ENCODE measurements around the gene ENPEP. TPM values are rescaled to one million over a fixed set of nuclear protein-coding genes. Genes with fewer than 3 reads are reported as not detected.
A peak's percentile ranks its signal among the peaks of the same experiment; 100 is the strongest.

The ENPEP gene
- total RNA-seq, 1 experiment from 2014 or later, result not detected

DNA sequence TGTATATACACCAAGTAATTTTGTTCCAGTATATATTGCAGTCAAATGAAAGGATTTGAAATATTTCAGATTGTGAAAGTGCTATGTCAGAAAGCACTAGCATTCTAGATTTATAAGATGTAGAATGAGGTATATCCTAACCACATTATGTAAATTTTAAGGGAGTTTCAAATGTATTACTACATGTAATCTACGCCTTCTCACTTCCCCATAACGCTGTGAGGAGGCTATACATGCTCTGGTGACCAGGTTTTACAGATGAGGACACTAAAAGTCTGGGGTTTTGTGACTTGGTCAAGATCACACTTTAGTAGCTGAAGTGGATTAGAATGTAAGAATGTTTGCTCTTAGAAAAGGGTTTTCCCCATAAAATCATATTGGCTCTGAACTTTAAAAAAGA lies 8.1 kb downstream of the ENPEP start:
- intact Hi-C loops (cut with micrococcal nuclease), result no loop called here
- DNase-seq, result no peak
- Histone ChIP-seq H3K4me2 (ENCODE audit: low read length) (no peak overlapping the region), H3K9ac (ENCODE audit: low read length) (no peak overlapping the region), H3K9me3 (ENCODE audit: low read length) (no peaks in the 10 kb centered on the region), H3K9me2 (replicated peaks; ENCODE audit: low read length) (no peaks in the 10 kb centered on the region), H3K27ac (ENCODE audit: low read length) (no peak overlapping the region), H3K4me1 (ENCODE audit: insufficient read depth, low read length) (peaks cover 13% of the 10 kb centered on the region), H3K27me3 (ENCODE audit: low read length) (no peaks in the 10 kb centered on the region), H3K4me3 (ENCODE audit: low read length) (no peak overlapping the region), H2AFZ (ENCODE audit: low read length) (no peak overlapping the region), H4K20me1 (ENCODE audit: low read length) (no peaks in the 10 kb centered on the region), H3K79me2 (ENCODE audit: low read length) (no peaks in the 10 kb centered on the region), H3K36me3 (ENCODE audit: low read depth, low read length) (no peaks in the 10 kb centered on the region), H3F3A (ENCODE audit: low read length, unreplicated experiment) (no peaks in the 10 kb centered on the region)
- ChIA-PET POLR2A (ENCODE audit: unreplicated experiment) (no interaction called here), CTCF (no interaction called here)
- no TSS peak for BruUV-seq (replicated peaks)
- no peak for TF ChIP-seq EZH2 (IDR thresholded peaks at IDR 0.05; ENCODE audit: low read length, unreplicated experiment)
- TF ChIP-seq EZH2phosphoT487 (IDR thresholded peaks at IDR 0.05; ENCODE audit: borderline replicate concordance, low read length), result no peak
- TF ChIP-seq, protein P1, sequence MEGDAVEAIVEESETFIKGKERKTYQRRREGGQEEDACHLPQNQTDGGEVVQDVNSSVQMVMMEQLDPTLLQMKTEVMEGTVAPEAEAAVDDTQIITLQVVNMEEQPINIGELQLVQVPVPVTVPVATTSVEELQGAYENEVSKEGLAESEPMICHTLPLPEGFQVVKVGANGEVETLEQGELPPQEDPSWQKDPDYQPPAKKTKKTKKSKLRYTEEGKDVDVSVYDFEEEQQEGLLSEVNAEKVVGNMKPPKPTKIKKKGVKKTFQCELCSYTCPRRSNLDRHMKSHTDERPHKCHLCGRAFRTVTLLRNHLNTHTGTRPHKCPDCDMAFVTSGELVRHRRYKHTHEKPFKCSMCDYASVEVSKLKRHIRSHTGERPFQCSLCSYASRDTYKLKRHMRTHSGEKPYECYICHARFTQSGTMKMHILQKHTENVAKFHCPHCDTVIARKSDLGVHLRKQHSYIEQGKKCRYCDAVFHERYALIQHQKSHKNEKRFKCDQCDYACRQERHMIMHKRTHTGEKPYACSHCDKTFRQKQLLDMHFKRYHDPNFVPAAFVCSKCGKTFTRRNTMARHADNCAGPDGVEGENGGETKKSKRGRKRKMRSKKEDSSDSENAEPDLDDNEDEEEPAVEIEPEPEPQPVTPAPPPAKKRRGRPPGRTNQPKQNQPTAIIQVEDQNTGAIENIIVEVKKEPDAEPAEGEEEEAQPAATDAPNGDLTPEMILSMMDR (conservative IDR thresholded peaks at IDR 0.05; ENCODE audit: low read depth, low read length), result no peak
- ATAC-seq, result no peak

DNA sequence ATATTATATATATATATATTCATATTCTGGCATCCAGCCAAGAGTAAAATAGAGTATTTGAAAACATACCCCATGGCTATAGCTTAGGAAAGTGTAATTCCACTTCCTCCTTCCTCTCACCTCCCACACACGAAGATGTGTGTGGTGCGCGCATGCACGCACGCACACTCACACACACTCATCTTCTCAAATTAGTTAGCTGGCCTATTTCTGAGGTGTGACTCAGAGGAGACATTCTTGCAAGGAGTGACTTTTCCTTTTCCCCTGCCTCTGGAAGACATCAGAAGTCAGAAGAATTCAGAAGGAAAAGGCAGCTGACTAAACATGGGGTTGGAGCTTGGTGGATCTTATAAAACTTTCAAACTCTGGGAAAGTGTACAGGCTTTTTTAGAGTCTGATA lies 8.8 kb downstream of the ENPEP start:
- DNase-seq (peak; percentile 58), ATAC-seq (peak; percentile 49)
- H3K79me2 ChIP-seq (ENCODE audit: low read length), result no peaks in the 10 kb centered on the region
- BruUV-seq (replicated peaks), result no TSS peak
- H3K4me3 ChIP-seq (ENCODE audit: low read length), result no peak overlapping the region
- H3K27ac ChIP-seq (ENCODE audit: low read length), result no peak overlapping the region
- CTCF ChIA-PET, result no interaction called here
- intact Hi-C loops (cut with micrococcal nuclease), result no loop called here
- H3K27me3 ChIP-seq (ENCODE audit: low read length), result no peaks in the 10 kb centered on the region
- H3K9me3 ChIP-seq (ENCODE audit: low read length), result no peaks in the 10 kb centered on the region
- no peak overlapping the region for H2AFZ ChIP-seq (ENCODE audit: low read length)
- no peak overlapping the region for H3K9ac ChIP-seq (ENCODE audit: low read length)
- H3K4me2 ChIP-seq (ENCODE audit: low read length), result peak overlapping the region; percentile 44; the same call in 1 of the 2 replicates
- no peaks in the 10 kb centered on the region for H4K20me1 ChIP-seq (ENCODE audit: low read length)
- no peaks in the 10 kb centered on the region for H3K9me2 ChIP-seq (replicated peaks; ENCODE audit: low read length)
- H3K36me3 ChIP-seq (ENCODE audit: low read depth, low read length), result no peaks in the 10 kb centered on the region
- POLR2A ChIA-PET (ENCODE audit: unreplicated experiment), result no interaction called here
- peaks cover 13% of the 10 kb centered on the region for H3K4me1 ChIP-seq (ENCODE audit: insufficient read depth, low read length)
- H3F3A ChIP-seq (ENCODE audit: low read length, unreplicated experiment), result no peaks in the 10 kb centered on the region
- TF ChIP-seq EZH2phosphoT487 (IDR thresholded peaks at IDR 0.05; ENCODE audit: borderline replicate concordance, low read length) (no peak), EZH2 (IDR thresholded peaks at IDR 0.05; ENCODE audit: low read length, unreplicated experiment) (no peak)
- TF ChIP-seq, protein P1 (conservative IDR thresholded peaks at IDR 0.05; ENCODE audit: low read depth, low read length), result no peak

DNA sequence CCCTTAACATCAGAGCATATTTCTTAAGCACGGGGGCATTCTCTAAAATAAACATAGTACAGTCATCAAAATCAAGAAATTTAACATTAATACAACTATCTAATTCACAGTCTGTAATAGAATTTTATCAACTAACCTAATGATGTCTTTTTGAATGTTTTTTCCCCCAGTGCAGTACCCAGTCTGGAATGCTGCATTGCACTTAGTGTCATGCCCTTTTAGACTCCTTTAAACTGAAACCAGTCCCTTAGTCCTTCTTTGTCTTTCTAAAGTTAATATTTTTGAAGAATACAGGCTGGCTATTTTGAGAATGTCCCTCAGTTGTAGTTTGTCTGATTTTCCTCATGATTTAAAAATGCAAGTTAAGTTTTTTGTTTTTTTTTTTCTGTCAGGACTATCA lies 9.5 kb downstream of the ENPEP start:
- TF ChIP-seq, protein P1 (conservative IDR thresholded peaks at IDR 0.05; ENCODE audit: low read depth, low read length), result no peak
- TF ChIP-seq EZH2phosphoT487 (IDR thresholded peaks at IDR 0.05; ENCODE audit: borderline replicate concordance, low read length) (no peak), EZH2 (IDR thresholded peaks at IDR 0.05; ENCODE audit: low read length, unreplicated experiment) (no peak)
- Histone ChIP-seq H3K4me2 (ENCODE audit: low read length) (no peak overlapping the region), H3K27me3 (ENCODE audit: low read length) (no peaks in the 10 kb centered on the region), H3K9me3 (ENCODE audit: low read length) (no peaks in the 10 kb centered on the region), H3F3A (ENCODE audit: low read length, unreplicated experiment) (no peaks in the 10 kb centered on the region), H3K36me3 (ENCODE audit: low read depth, low read length) (no peaks in the 10 kb centered on the region), H4K20me1 (ENCODE audit: low read length) (no peaks in the 10 kb centered on the region), H3K4me3 (ENCODE audit: low read length) (no peak overlapping the region), H3K9ac (ENCODE audit: low read length) (no peak overlapping the region), H3K4me1 (ENCODE audit: insufficient read depth, low read length) (peaks cover 13% of the 10 kb centered on the region), H3K9me2 (replicated peaks; ENCODE audit: low read length) (no peaks in the 10 kb centered on the region), H3K79me2 (ENCODE audit: low read length) (no peaks in the 10 kb centered on the region), H3K27ac (ENCODE audit: low read length) (no peak overlapping the region), H2AFZ (ENCODE audit: low read length) (no peak overlapping the region)
- CTCF ChIA-PET, result no interaction called here
- POLR2A ChIA-PET (ENCODE audit: unreplicated experiment), result no interaction called here
- DNase-seq (no peak), ATAC-seq (no peak)
- BruUV-seq (replicated peaks), result no TSS peak
- intact Hi-C loops (cut with micrococcal nuclease), result no loop called here

Data from PC-3 (cell line).